SK-N-SH (cell line): ENCODE results near the gene FOXK1. TPM values are rescaled to one million over a fixed set of nuclear protein-coding genes. Genes with fewer than 3 reads are reported as not detected.
"Not testable (repeated sequence)": the region's sequence is repeated elsewhere in the genome, so short reads cannot be mapped to it uniquely, and the experiment has no call there.

Experiments used
- CTCF ChIA-PET: fragments of 300-600, 350-600 bp; formaldehyde crosslinking; extraction: SDS; loops from one replicate; lab custom pipeline; 2021; lab: Yijun Ruan, JAX
- POLR2A ChIA-PET: fragments of 350-600 bp; sonication (Branson Sonifier 250); formaldehyde crosslinking; extraction: SDS; loops from one replicate; lab custom pipeline; 2020; ENCODE audit warnings: antibody characterized with exemption, inconsistent platforms; lab: Yijun Ruan, JAX
- DNase-seq: peaks from one replicate; pipeline ENCODE4 v3.0.0; 2012
- H2AFZ ChIP-seq: fragments of 200-600 bp; sonication (generic); 2 replicates; pipeline ENCODE4 v1.8.1; 2016; ENCODE audit warnings: antibody characterized with exemption, mild to moderate bottlenecking, low read depth
- H3F3A ChIP-seq: fragments of 200-600 bp; sonication (generic); replicated peaks from 2 replicates; pipeline ENCODE3; 2016; ENCODE audit warnings: antibody characterized with exemption, mild to moderate bottlenecking; ENCODE audit not compliant: insufficient read depth
- H3K27ac ChIP-seq, 2 experiments: fragments of 200-500 bp in 1 of 2; fragments of 200-600 bp in 1 of 2; sonication (Bioruptor generic) in 1 of 2; sonication (generic), shearing (Covaris generic) in 1 of 2; 2 replicates each; pipeline versions ENCODE4 v1.5.1 to v1.6.1; 2014 to 2016; ENCODE audit warnings: low read depth in 2 of 2, inconsistent platforms in 1 of 2, low read length in 1 of 2, mild to moderate bottlenecking in 1 of 2, mixed read lengths in 1 of 2
- H3K27me3 ChIP-seq: fragments of 200-600 bp; sonication (generic), shearing (Covaris generic); 2 replicates; pipeline ENCODE4 v1.6.1; 2016; ENCODE audit warnings: mixed run types; ENCODE audit not compliant: insufficient read depth
- H3K36me3 ChIP-seq, 2 experiments: fragments of 200-500 bp in 1 of 2; fragments of 200-600 bp in 1 of 2; sonication (Bioruptor generic) in 1 of 2; sonication (generic) in 1 of 2; replicated peaks in 1 of 2; 2 replicates each; pipeline versions ENCODE3 to v1.5.1; 2014 to 2016; ENCODE audit warnings: low read length in 1 of 2, mild to moderate bottlenecking in 1 of 2; ENCODE audit not compliant: insufficient read depth in 2 of 2, control insufficient read depth in 1 of 2
- H3K4me1 ChIP-seq, 2 experiments: fragments of 200-500 bp in 1 of 2; fragments of 200-600 bp in 1 of 2; sonication (Bioruptor generic) in 1 of 2; sonication (generic), shearing (Covaris generic) in 1 of 2; 2 replicates each; pipeline versions ENCODE4 v1.5.1 to v1.6.1; 2014 to 2016; ENCODE audit warnings: low read depth in 1 of 2, low read length in 1 of 2, mixed run types in 1 of 2; ENCODE audit not compliant: insufficient read depth in 2 of 2, control insufficient read depth in 1 of 2
- H3K4me2 ChIP-seq: fragments of 200-600 bp; sonication (generic), shearing (Covaris generic); 2 replicates; pipeline ENCODE4 v1.6.1; 2017; ENCODE audit warnings: mixed run types
- H3K4me3 ChIP-seq, 2 experiments: fragments of 200-500 bp in 1 of 2; fragments of 200-600 bp in 1 of 2; sonication (Bioruptor generic) in 1 of 2; sonication (generic), shearing (Covaris generic) in 1 of 2; 2 replicates each; pipeline versions ENCODE4 v1.5.1 to v1.8.1; 2014 to 2016; ENCODE audit warnings: low read depth in 2 of 2, inconsistent platforms in 1 of 2, low read length in 1 of 2, mild to moderate bottlenecking in 1 of 2, mixed read lengths in 1 of 2, moderate library complexity in 1 of 2
- H3K79me2 ChIP-seq: fragments of 200-600 bp; sonication (generic); 2 replicates; pipeline ENCODE4 v1.8.1; 2017; ENCODE audit warnings: mild to moderate bottlenecking; ENCODE audit not compliant: insufficient read depth
- H3K9ac ChIP-seq: fragments of 200-600 bp; sonication (generic); 2 replicates; pipeline ENCODE4 v1.6.1; 2017; ENCODE audit warnings: mixed run types
- H3K9me2 ChIP-seq: fragments of 200-600 bp; sonication (generic); 2 replicates; pipeline ENCODE4 v1.6.1; 2017; ENCODE audit warnings: mixed run types
- H3K9me3 ChIP-seq: fragments of 200-600 bp; sonication (generic); 2 replicates; pipeline ENCODE4 v1.6.1; 2017; ENCODE audit warnings: mixed run types, mild to moderate bottlenecking, moderate library complexity
- H4K20me1 ChIP-seq: fragments of 200-600 bp; sonication (generic); 2 replicates; pipeline ENCODE4 v1.6.1; 2017; ENCODE audit warnings: mild to moderate bottlenecking, mixed run types; ENCODE audit not compliant: insufficient read depth
- CHD2 ChIP-seq: fragments of 150-350 bp; IDR thresholded peaks from 2 replicates; pipeline ENCODE4 v1.6.1; 2018; ENCODE audit warnings: low read length; ENCODE audit not compliant: partially characterized antibody
- FOSL2 ChIP-seq: IDR thresholded peaks from 2 replicates; pipeline ENCODE4 v1.4.0; 2012; ENCODE audit warnings: low read depth, mild to moderate bottlenecking, moderate library complexity, borderline replicate concordance
- GATA2 ChIP-seq: sonication (generic); formaldehyde crosslinking; IDR thresholded peaks from 2 replicates; pipeline ENCODE4 v1.5.0; 2020; ENCODE audit warnings: mild to moderate bottlenecking, missing genetic modification reagents
- MAX ChIP-seq: IDR thresholded peaks from 2 replicates; pipeline ENCODE4 v1.4.0; 2012; ENCODE audit warnings: low read depth
- NRF1 ChIP-seq: IDR thresholded peaks from 2 replicates; pipeline ENCODE4 v1.6.1; 2012; ENCODE audit warnings: low read depth, mild to moderate bottlenecking, low read length
- SIN3A ChIP-seq: IDR thresholded peaks from 2 replicates; pipeline ENCODE4 v1.6.1; 2012; ENCODE audit warnings: low read depth, mild to moderate bottlenecking, low read length, moderate library complexity, borderline replicate concordance
- TEAD4 ChIP-seq: IDR thresholded peaks from 2 replicates; pipeline ENCODE4 v1.4.0; 2012; ENCODE audit warnings: mild to moderate bottlenecking, borderline replicate concordance; ENCODE audit not compliant: insufficient read depth
- WGBS: methylation state at CpG from one replicate; pipeline ENCODE4 v1.1.6; 2017; ENCODE audit warnings: low lambda C conversion rate; 5-methylcytosine and 5-hydroxymethylcytosine counted together
- polyA plus RNA-seq, 3 experiments: library from polyadenylated mRNA; depleted of rRNA; stranded (reverse); fragments of >200 nt; gene quantifications; 2 replicates each; pipeline ENCODE4 v1.2.3, GENCODE V29; 2012

Gene FOXK1
- polyA plus RNA-seq, 1 of the 3 experiments (the other 2 are of a cell fraction) = 4.7 TPM

GRCh38 chr7:4643204-4643471 lies 39.0 kb upstream of the FOXK1 start:
- not testable (repeated sequence) for H3K4me1 ChIP-seq, H2AFZ ChIP-seq, H3K4me3 ChIP-seq, H3K9me3 ChIP-seq, DNase-seq, H3K36me3 ChIP-seq, H3K79me2 ChIP-seq, H3K27ac ChIP-seq, H3K27me3 ChIP-seq, H3F3A ChIP-seq, H3K9me2 ChIP-seq, H3K9ac ChIP-seq, H4K20me1 ChIP-seq
- peak overlapping the region; percentile 84; the same call in 1 of the 2 replicates for H3K4me2 ChIP-seq
- ChIA-PET POLR2A (interaction anchor here (3.7 kb wide), 1 partner anchor 40 kb away, joined by 68 read pairs; the partner anchor contains the start of gene FOXK1), CTCF (interaction anchor here (4.6 kb wide), 1 partner anchor 41 kb away, joined by 49 read pairs; the partner anchor contains the start of gene FOXK1)
- 97% methylated on average over 5 of the region's 5 CpGs for WGBS

- POLR2A ChIA-PET = no interaction called here
Observed at GRCh38 chr7:4645246-4645645, 36.8 kb upstream of the FOXK1 start.

GRCh38 chr7:4648111-4648510 lies 34.0 kb upstream of the FOXK1 start:
- Histone ChIP-seq H3K9ac (no peak overlapping the region), H3K27me3 (no peaks in the 10 kb centered on the region), H4K20me1 (no peaks in the 10 kb centered on the region), H3K79me2 (no peaks in the 10 kb centered on the region), H3K4me1 (no peaks in the 10 kb centered on the region; a peak in 1 of 4 replicates), H3K27ac (no peak overlapping the region), H3F3A (no peaks in the 10 kb centered on the region), H3K9me3 (no peaks in the 10 kb centered on the region), H3K4me2 (no peak overlapping the region), H3K4me3 (no peak overlapping the region), H3K9me2 (no peaks in the 10 kb centered on the region), H3K36me3 (no peaks in the 10 kb centered on the region), H2AFZ (no peak overlapping the region)
- POLR2A ChIA-PET = no interaction called here
- CTCF ChIA-PET = no interaction called here
- 64% methylated on average over 7 of the region's 7 CpGs for WGBS
- TF ChIP-seq CHD2 = no peak
- TF ChIP-seq TEAD4 = no peak
- no peak for TF ChIP-seq MAX
- TF ChIP-seq NRF1 = no peak
- no peak for TF ChIP-seq SIN3A
- TF ChIP-seq FOSL2 = no peak
- DNase-seq = no peak

More at GRCh38 chr7:4645246-4645645, 36.8 kb upstream of the FOXK1 start:
- Histone ChIP-seq H3K9ac (no peak overlapping the region), H4K20me1 (no peaks in the 10 kb centered on the region), H3K9me3 (no peaks in the 10 kb centered on the region), H3F3A (no peaks in the 10 kb centered on the region), H3K4me2 (no peak overlapping the region), H3K4me1 (no peaks in the 10 kb centered on the region; a peak in 1 of 4 replicates), H3K9me2 (no peaks in the 10 kb centered on the region), H3K79me2 (no peaks in the 10 kb centered on the region), H3K27me3 (no peaks in the 10 kb centered on the region), H3K4me3 (no peak overlapping the region), H3K27ac (no peak overlapping the region), H2AFZ (no peak overlapping the region), H3K36me3 (no peaks in the 10 kb centered on the region)
- CTCF ChIA-PET = interaction anchor here (0.7 kb wide), 1 partner anchor 108 kb away, joined by 4 read pairs; no protein-coding TSS in a partner anchor
- DNase-seq = no peak
- WGBS = 61% methylated on average over 2 of the region's 2 CpGs
- TF ChIP-seq CHD2 (no peak), GATA2 (CRISPR knock-in tag) (no peak)
